SK-N-SH treated with all-trans-retinoic acid at 6 μM for 48 hours (cell line): ENCODE data around the gene CTIF.

Source experiments
- ATAC-seq: fragments of 200-7000 bp; cut with Tn5 transposase; 3 replicates; pipeline ENCODE4 v1.9.1; 2020; ENCODE audit warnings: mild to moderate bottlenecking, moderate library complexity
- ARNTL ChIP-seq: fragments of 450-650 bp; formaldehyde crosslinking; IDR thresholded peaks from 2 replicates; pipeline ENCODE4 v1.5.0; 2020; ENCODE audit warnings: low read depth, mild to moderate bottlenecking, moderate library complexity, borderline replicate concordance
- BACH2 ChIP-seq: fragments of 250-450 bp; sonication (Bioruptor Pico); IDR thresholded peaks from 2 replicates; pipeline ENCODE4 v1.9.0; 2021; ENCODE audit warnings: mild to moderate bottlenecking, borderline replicate concordance
- CREB5 ChIP-seq: fragments of 250-450 bp; sonication (Bioruptor Pico); IDR thresholded peaks from 2 replicates; pipeline ENCODE4 v1.5.1; 2020; ENCODE audit warnings: low read depth, mild to moderate bottlenecking, moderate library complexity
- CSDC2 ChIP-seq: fragments of 250-450 bp; sonication (Bioruptor Pico); IDR thresholded peaks from 2 replicates; pipeline ENCODE4 v1.5.0; 2020; ENCODE audit warnings: mild to moderate bottlenecking, moderate library complexity
- GLIS3 ChIP-seq: fragments of 250-450 bp; sonication (Bioruptor Pico); IDR thresholded peaks from 2 replicates; pipeline ENCODE4 v1.5.0; 2020; ENCODE audit warnings: mild to moderate bottlenecking, moderate library complexity
- OSR1 ChIP-seq: fragments of 250-450 bp; sonication (Bioruptor Pico); IDR thresholded peaks from 2 replicates; pipeline ENCODE4 v1.8.0; 2022; ENCODE audit warnings: moderate library complexity, mild to moderate bottlenecking, inconsistent platforms
- PATZ1 ChIP-seq: fragments of 250-450 bp; sonication (Bioruptor Pico); IDR thresholded peaks from 2 replicates; pipeline ENCODE4 v1.8.0; 2020; ENCODE audit warnings: mild to moderate bottlenecking, moderate library complexity, borderline replicate concordance
- POU6F1 ChIP-seq: fragments of 250-450 bp; sonication (Bioruptor Pico); IDR thresholded peaks from 2 replicates; pipeline ENCODE4 v1.8.0; 2021; ENCODE audit warnings: low read depth, mild to moderate bottlenecking, moderate library complexity, borderline replicate concordance
- PPARA ChIP-seq: fragments of 250-450 bp; sonication (Bioruptor Pico); IDR thresholded peaks from 2 replicates; pipeline ENCODE4 v1.5.0; 2020; ENCODE audit warnings: mild to moderate bottlenecking, borderline replicate concordance
- RARB ChIP-seq: fragments of 250-450 bp; sonication (Bioruptor Pico); IDR thresholded peaks from 2 replicates; pipeline ENCODE4 v1.8.0; 2021; ENCODE audit warnings: mild to moderate bottlenecking, moderate library complexity
- SNAI2 ChIP-seq: fragments of 250-450 bp; sonication (Bioruptor Pico); IDR thresholded peaks from 2 replicates; pipeline ENCODE4 v1.5.0; 2020; ENCODE audit warnings: mild to moderate bottlenecking, moderate library complexity
- TCF4 ChIP-seq: fragments of 250-450 bp; sonication (Bioruptor Pico); IDR thresholded peaks from 2 replicates; pipeline ENCODE4 v1.8.0; 2021; ENCODE audit warnings: mild to moderate bottlenecking, moderate library complexity, borderline replicate concordance
- TOX ChIP-seq: fragments of 250-450 bp; sonication (Bioruptor Pico); IDR thresholded peaks from 2 replicates; pipeline ENCODE4 v1.8.0; 2021; ENCODE audit warnings: mild to moderate bottlenecking, moderate library complexity, borderline replicate concordance
- ZC3H10 ChIP-seq: fragments of 250-450 bp; sonication (Bioruptor Pico); IDR thresholded peaks from 2 replicates; pipeline ENCODE4 v1.5.1; 2021; ENCODE audit warnings: mild to moderate bottlenecking, moderate library complexity
- ZFP30 ChIP-seq: fragments of 450-650 bp; formaldehyde crosslinking; IDR thresholded peaks from 2 replicates; pipeline ENCODE4 v1.5.0; 2022; ENCODE audit warnings: mild to moderate bottlenecking, moderate library complexity
- ZNF565 ChIP-seq: fragments of 450-650 bp; formaldehyde crosslinking; conservative IDR thresholded peaks from 2 replicates; pipeline ENCODE4 v1.5.0; 2020; ENCODE audit warnings: low read depth, mild to moderate bottlenecking, moderate library complexity
- ZNF70 ChIP-seq: fragments of 450-650 bp; formaldehyde crosslinking; IDR thresholded peaks from 2 replicates; pipeline ENCODE4 v1.5.0; 2020; ENCODE audit warnings: mild to moderate bottlenecking, moderate library complexity
- ZNF8 ChIP-seq: fragments of 450-650 bp; formaldehyde crosslinking; IDR thresholded peaks from 2 replicates; pipeline ENCODE4 v1.5.0; 2020; ENCODE audit warnings: mild to moderate bottlenecking, moderate library complexity
- TF ChIP-seq, protein P1 (sequence below): fragments of 250-450 bp; sonication (Bioruptor Pico); IDR thresholded peaks from 2 replicates; pipeline ENCODE4 v1.5.1; 2021; ENCODE audit warnings: mild to moderate bottlenecking, moderate library complexity
- TF ChIP-seq, protein P2 (sequence below): fragments of 250-450 bp; sonication (Bioruptor Pico); IDR thresholded peaks from 2 replicates; pipeline ENCODE4 v1.5.0; 2020; ENCODE audit warnings: mild to moderate bottlenecking, moderate library complexity

The CTIF gene

GRCh38 chr18:48663096-48663930 is 124.5 kb downstream of the CTIF start (continued):
- TF ChIP-seq CREB5 (CRISPR knock-in tag) (no peak), ZNF565 (CRISPR knock-in tag) (no peak), GLIS3 (CRISPR knock-in tag) (no peak), BACH2 (no peak), OSR1 (CRISPR knock-in tag) (no peak)

- no peak for TF ChIP-seq TOX
- TF ChIP-seq, protein P1, sequence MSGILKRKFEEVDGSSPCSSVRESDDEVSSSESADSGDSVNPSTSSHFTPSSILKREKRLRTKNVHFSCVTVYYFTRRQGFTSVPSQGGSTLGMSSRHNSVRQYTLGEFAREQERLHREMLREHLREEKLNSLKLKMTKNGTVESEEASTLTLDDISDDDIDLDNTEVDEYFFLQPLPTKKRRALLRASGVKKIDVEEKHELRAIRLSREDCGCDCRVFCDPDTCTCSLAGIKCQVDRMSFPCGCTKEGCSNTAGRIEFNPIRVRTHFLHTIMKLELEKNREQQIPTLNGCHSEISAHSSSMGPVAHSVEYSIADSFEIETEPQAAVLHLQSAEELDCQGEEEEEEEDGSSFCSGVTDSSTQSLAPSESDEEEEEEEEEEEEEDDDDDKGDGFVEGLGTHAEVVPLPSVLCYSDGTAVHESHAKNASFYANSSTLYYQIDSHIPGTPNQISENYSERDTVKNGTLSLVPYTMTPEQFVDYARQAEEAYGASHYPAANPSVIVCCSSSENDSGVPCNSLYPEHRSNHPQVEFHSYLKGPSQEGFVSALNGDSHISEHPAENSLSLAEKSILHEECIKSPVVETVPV = no peak
- no peak for TF ChIP-seq TCF4 (CRISPR knock-in tag)
Measured at GRCh38 chr18:48663931-48664847, 125.4 kb downstream of the CTIF start.

DNA sequence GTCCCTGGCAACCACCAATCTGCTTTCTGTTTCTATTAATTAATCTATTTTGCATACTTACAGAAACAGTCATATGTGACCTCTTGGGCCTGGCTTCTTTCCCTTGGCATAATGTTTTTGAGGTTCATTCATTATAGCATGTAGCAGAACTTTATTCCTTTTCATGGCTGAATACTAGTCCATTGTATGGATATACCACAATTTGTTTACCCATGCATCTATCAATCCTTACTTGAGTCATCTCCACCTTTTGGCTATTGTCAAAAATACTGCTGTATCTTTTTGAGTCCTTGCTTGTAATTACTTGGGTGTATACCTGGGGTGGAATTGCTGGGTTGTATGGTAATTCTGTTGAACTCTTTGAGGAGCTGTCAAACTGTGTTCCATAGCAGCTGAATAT is 126.8 kb downstream of the CTIF start:
- no peak for ATAC-seq
- TF ChIP-seq ARNTL = no peak
- TF ChIP-seq ZNF8 (CRISPR knock-in tag) = peak; percentile 100

More at GRCh38 chr18:48663931-48664847, 125.4 kb downstream of the CTIF start:
- peak; percentile 24 for ATAC-seq

- TF ChIP-seq ZNF70 (CRISPR knock-in tag) = no peak
- no peak for TF ChIP-seq ARNTL
- no peak for TF ChIP-seq BACH2
- no peak for TF ChIP-seq ZFP30
- TF ChIP-seq TOX = no peak
- no peak for TF ChIP-seq GLIS3 (CRISPR knock-in tag)
- TF ChIP-seq, protein P1 = no peak
- no peak for TF ChIP-seq ZNF8 (CRISPR knock-in tag)
- TF ChIP-seq ZC3H10 = no peak
- no peak for TF ChIP-seq ZNF565 (CRISPR knock-in tag)
- no peak for TF ChIP-seq OSR1 (CRISPR knock-in tag)
- TF ChIP-seq SNAI2 (CRISPR knock-in tag) = no peak
- no peak for TF ChIP-seq POU6F1 (CRISPR knock-in tag)
- no peak for TF ChIP-seq CREB5 (CRISPR knock-in tag)
- no peak for TF ChIP-seq PPARA (CRISPR knock-in tag)
- no peak for TF ChIP-seq RARB (CRISPR knock-in tag)
- no peak for TF ChIP-seq PATZ1
- no peak for TF ChIP-seq CSDC2 (CRISPR knock-in tag)
- TF ChIP-seq, protein P2, sequence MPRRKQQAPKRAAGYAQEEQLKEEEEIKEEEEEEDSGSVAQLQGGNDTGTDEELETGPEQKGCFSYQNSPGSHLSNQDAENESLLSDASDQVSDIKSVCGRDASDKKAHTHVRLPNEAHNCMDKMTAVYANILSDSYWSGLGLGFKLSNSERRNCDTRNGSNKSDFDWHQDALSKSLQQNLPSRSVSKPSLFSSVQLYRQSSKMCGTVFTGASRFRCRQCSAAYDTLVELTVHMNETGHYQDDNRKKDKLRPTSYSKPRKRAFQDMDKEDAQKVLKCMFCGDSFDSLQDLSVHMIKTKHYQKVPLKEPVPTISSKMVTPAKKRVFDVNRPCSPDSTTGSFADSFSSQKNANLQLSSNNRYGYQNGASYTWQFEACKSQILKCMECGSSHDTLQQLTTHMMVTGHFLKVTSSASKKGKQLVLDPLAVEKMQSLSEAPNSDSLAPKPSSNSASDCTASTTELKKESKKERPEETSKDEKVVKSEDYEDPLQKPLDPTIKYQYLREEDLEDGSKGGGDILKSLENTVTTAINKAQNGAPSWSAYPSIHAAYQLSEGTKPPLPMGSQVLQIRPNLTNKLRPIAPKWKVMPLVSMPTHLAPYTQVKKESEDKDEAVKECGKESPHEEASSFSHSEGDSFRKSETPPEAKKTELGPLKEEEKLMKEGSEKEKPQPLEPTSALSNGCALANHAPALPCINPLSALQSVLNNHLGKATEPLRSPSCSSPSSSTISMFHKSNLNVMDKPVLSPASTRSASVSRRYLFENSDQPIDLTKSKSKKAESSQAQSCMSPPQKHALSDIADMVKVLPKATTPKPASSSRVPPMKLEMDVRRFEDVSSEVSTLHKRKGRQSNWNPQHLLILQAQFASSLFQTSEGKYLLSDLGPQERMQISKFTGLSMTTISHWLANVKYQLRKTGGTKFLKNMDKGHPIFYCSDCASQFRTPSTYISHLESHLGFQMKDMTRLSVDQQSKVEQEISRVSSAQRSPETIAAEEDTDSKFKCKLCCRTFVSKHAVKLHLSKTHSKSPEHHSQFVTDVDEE (CRISPR knock-in tag) = no peak
- TF ChIP-seq, all 23 proteins: peak for 0
- ATAC-seq = no peak
Measured at GRCh38 chr18:48666613-48667012, 127.8 kb downstream of the CTIF start.
